ENCODE results near the gene CSK. TPM values are rescaled to one million over a fixed set of nuclear protein-coding genes. Genes with fewer than 3 reads are reported as not detected.

The CSK gene
- total and polyA plus RNA-seq, 4 donors = 6.9 to 41.7 (median 24.1) TPM

DNA sequence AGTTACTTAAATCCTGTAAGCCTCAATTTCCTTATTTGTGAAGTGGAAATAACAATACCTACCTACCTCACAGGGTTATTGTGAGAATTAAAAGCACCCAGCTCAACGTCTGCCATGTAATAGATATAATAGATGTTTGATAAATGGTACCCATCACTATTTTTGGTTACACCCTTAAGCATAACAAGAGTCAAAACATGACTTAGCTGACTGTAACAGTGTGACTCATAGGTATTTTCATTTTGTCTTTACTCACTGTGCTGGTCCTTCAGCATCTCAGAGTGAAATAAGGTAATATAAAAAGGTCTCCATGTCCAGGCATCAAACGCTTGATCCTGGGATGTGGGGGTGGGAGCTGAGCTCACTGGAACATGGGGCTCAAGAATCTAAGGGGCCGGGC, 47.6 kb downstream of the CSK start:
- Histone ChIP-seq H3K27me3 (ENCODE audit: control insufficient read depth in 4 of 4, insufficient read depth in 4 of 4, low read length in 3 of 4) (peaks cover 0 to 3% (median 1%) of the 10 kb centered on the region in 4 donors), H3K4me3 (ENCODE audit: low read depth in 1 of 3, low read length in 3 of 3) (no peak overlapping the region), H3K4me1 (ENCODE audit: control insufficient read depth in 4 of 4, insufficient read depth in 4 of 4, low read length in 3 of 4) (peaks cover 0 to 1% (median 0%) of the 10 kb centered on the region in 4 donors), H3K9me3 (ENCODE audit: control insufficient read depth in 4 of 4, low read length in 3 of 4) (no peaks in the 10 kb centered on the region), H3K9ac (ENCODE audit: low read depth in 1 of 2, low read length in 2 of 2) (no peak overlapping the region), H3K36me3 (ENCODE audit: control insufficient read depth in 4 of 4, insufficient read depth in 3 of 4, low read depth in 1 of 4, low read length in 3 of 4) (no peaks in the 10 kb centered on the region), H3K27ac (ENCODE audit: low read depth in 1 of 2, low read length in 2 of 2) (no peak overlapping the region)
- TF ChIP-seq, protein P1, sequence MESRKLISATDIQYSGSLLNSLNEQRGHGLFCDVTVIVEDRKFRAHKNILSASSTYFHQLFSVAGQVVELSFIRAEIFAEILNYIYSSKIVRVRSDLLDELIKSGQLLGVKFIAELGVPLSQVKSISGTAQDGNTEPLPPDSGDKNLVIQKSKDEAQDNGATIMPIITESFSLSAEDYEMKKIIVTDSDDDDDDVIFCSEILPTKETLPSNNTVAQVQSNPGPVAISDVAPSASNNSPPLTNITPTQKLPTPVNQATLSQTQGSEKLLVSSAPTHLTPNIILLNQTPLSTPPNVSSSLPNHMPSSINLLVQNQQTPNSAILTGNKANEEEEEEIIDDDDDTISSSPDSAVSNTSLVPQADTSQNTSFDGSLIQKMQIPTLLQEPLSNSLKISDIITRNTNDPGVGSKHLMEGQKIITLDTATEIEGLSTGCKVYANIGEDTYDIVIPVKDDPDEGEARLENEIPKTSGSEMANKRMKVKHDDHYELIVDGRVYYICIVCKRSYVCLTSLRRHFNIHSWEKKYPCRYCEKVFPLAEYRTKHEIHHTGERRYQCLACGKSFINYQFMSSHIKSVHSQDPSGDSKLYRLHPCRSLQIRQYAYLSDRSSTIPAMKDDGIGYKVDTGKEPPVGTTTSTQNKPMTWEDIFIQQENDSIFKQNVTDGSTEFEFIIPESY (IDR thresholded peaks at IDR 0.05) = no peak
- TF ChIP-seq SP1 (IDR thresholded peaks at IDR 0.05) (no peak), RAD21 (IDR thresholded peaks at IDR 0.05) (no peak), YY1 (IDR thresholded peaks at IDR 0.05) (no peak), EGR1 (IDR thresholded peaks at IDR 0.05; ENCODE audit: low read depth in 2 of 2) (no peak), HNF4A (conservative IDR thresholded peaks at IDR 0.05) (no peak)
- TF ChIP-seq, protein P2, sequence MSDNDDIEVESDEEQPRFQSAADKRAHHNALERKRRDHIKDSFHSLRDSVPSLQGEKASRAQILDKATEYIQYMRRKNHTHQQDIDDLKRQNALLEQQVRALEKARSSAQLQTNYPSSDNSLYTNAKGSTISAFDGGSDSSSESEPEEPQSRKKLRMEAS (IDR thresholded peaks at IDR 0.05) = no peak
- WGBS = 78% methylated on average over 3 of the region's 3 CpGs
- no peak for DNase-seq (ENCODE audit: low spot score)

DNA sequence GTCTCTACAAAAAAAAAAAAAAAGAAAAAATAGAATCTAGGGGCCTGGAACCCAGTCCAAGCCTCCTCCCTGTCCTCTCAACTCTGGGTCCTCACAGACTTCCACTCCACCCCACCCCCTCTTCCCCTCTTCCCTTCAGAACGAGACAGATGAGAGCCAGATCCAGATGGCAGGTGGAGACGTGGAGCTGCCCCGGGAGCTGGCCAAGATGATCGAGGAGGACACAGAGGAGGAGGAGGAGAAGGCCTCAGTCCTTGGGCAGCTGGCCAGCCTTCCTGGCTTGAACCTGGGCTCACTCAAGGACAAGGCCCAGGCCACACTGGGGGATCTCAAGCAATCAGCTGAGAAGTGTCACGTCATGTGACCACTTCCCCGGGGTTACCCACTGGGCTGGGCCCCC, 48.1 kb downstream of the CSK start:
- DNase-seq (ENCODE audit: low spot score) = no peak
- Histone ChIP-seq H3K27me3 (ENCODE audit: control insufficient read depth in 4 of 4, insufficient read depth in 4 of 4, low read length in 3 of 4) (peaks cover 0 to 3% (median 1%) of the 10 kb centered on the region in 4 donors), H3K27ac (ENCODE audit: low read depth in 1 of 2, low read length in 2 of 2) (no peak overlapping the region), H3K4me1 (ENCODE audit: control insufficient read depth in 4 of 4, insufficient read depth in 4 of 4, low read length in 3 of 4) (peaks cover 0 to 1% (median 0%) of the 10 kb centered on the region in 4 donors), H3K9me3 (ENCODE audit: control insufficient read depth in 4 of 4, low read length in 3 of 4) (no peaks in the 10 kb centered on the region), H3K36me3 (ENCODE audit: control insufficient read depth in 4 of 4, insufficient read depth in 3 of 4, low read depth in 1 of 4, low read length in 3 of 4) (no peaks in the 10 kb centered on the region), H3K4me3 (ENCODE audit: low read depth in 1 of 3, low read length in 3 of 3) (no peak overlapping the region), H3K9ac (ENCODE audit: low read depth in 1 of 2, low read length in 2 of 2) (no peak overlapping the region)
- TF ChIP-seq HNF4G (IDR thresholded peaks at IDR 0.05) (no peak), JUND (IDR thresholded peaks at IDR 0.05) (no peak), SP1 (IDR thresholded peaks at IDR 0.05) (no peak)
- TF ChIP-seq, protein P3, sequence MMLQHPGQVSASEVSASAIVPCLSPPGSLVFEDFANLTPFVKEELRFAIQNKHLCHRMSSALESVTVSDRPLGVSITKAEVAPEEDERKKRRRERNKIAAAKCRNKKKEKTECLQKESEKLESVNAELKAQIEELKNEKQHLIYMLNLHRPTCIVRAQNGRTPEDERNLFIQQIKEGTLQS (IDR thresholded peaks at IDR 0.05) = no peak
- 80% methylated on average over 6 of the region's 6 CpGs for WGBS

DNA sequence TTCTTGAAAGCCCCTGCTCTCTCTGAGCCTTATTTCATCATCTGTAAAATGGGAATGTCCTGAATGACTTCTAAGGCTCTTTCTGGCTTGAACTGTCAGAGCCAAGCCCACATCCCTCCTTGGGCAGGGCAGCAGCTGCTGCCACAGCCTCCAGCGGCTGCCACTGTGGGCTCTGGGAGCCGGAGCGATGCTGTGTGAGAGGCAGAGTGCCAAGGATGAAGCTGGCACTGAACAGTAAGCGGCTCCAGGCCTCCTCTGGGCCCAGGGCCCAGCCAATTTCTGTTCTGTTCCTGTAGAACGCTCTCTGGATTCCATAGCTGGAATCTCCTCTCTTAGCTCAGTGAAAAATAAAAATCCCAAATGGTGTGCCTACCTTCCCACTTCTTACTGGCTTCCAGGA, 49.0 kb downstream of the CSK start:
- Histone ChIP-seq H3K27me3 (ENCODE audit: control insufficient read depth in 4 of 4, insufficient read depth in 4 of 4, low read length in 3 of 4) (peaks cover 0 to 3% (median 1%) of the 10 kb centered on the region in 4 donors), H3K27ac (ENCODE audit: low read depth in 1 of 2, low read length in 2 of 2) (no peak overlapping the region), H3K9me3 (ENCODE audit: control insufficient read depth in 4 of 4, low read length in 3 of 4) (no peaks in the 10 kb centered on the region), H3K9ac (ENCODE audit: low read depth in 1 of 2, low read length in 2 of 2) (no peak overlapping the region), H3K36me3 (ENCODE audit: control insufficient read depth in 4 of 4, insufficient read depth in 3 of 4, low read depth in 1 of 4, low read length in 3 of 4) (no peaks in the 10 kb centered on the region), H3K4me3 (ENCODE audit: low read depth in 1 of 3, low read length in 3 of 3) (no peak overlapping the region), H3K4me1 (ENCODE audit: control insufficient read depth in 4 of 4, insufficient read depth in 4 of 4, low read length in 3 of 4) (peaks cover 0 to 1% (median 0%) of the 10 kb centered on the region in 4 donors)
- WGBS = 65% methylated on average over 5 of the region's 5 CpGs
- no peak for DNase-seq (ENCODE audit: low spot score)
- no peak for TF ChIP-seq RXRA (IDR thresholded peaks at IDR 0.05)
- TF ChIP-seq, protein P4, sequence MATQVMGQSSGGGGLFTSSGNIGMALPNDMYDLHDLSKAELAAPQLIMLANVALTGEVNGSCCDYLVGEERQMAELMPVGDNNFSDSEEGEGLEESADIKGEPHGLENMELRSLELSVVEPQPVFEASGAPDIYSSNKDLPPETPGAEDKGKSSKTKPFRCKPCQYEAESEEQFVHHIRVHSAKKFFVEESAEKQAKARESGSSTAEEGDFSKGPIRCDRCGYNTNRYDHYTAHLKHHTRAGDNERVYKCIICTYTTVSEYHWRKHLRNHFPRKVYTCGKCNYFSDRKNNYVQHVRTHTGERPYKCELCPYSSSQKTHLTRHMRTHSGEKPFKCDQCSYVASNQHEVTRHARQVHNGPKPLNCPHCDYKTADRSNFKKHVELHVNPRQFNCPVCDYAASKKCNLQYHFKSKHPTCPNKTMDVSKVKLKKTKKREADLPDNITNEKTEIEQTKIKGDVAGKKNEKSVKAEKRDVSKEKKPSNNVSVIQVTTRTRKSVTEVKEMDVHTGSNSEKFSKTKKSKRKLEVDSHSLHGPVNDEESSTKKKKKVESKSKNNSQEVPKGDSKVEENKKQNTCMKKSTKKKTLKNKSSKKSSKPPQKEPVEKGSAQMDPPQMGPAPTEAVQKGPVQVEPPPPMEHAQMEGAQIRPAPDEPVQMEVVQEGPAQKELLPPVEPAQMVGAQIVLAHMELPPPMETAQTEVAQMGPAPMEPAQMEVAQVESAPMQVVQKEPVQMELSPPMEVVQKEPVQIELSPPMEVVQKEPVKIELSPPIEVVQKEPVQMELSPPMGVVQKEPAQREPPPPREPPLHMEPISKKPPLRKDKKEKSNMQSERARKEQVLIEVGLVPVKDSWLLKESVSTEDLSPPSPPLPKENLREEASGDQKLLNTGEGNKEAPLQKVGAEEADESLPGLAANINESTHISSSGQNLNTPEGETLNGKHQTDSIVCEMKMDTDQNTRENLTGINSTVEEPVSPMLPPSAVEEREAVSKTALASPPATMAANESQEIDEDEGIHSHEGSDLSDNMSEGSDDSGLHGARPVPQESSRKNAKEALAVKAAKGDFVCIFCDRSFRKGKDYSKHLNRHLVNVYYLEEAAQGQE (IDR thresholded peaks at IDR 0.05) = no peak
- no peak for TF ChIP-seq JUND (IDR thresholded peaks at IDR 0.05)
- TF ChIP-seq, protein P1 (IDR thresholded peaks at IDR 0.05) = no peak
- TF ChIP-seq, protein P2 (IDR thresholded peaks at IDR 0.05) = no peak
- no peak for TF ChIP-seq GABPA (IDR thresholded peaks at IDR 0.05 in 1 of 2, conservative IDR thresholded peaks at IDR 0.05 in 1 of 2)
- TF ChIP-seq, protein P3 (IDR thresholded peaks at IDR 0.05) = no peak
